Neural progenitor cell (in vitro differentiated cells): ENCODE measurements around the gene ARSB. TPM values are rescaled to one million over a fixed set of nuclear protein-coding genes. Genes with fewer than 3 reads are reported as not detected.

ENCODE experiments used
- DNase-seq: peaks from one replicate; pipeline ENCODE4 v3.0.0-alpha.2; 2016; ENCODE audit warnings: low spot score
- H2AFZ ChIP-seq: fragments of 200-600 bp; sonication (generic); replicated peaks from 2 replicates; pipeline ENCODE4 v1.6.1; 2016; ENCODE audit warnings: antibody characterized with exemption
- H3F3A ChIP-seq: fragments of 200-600 bp; sonication (generic); 2 replicates; pipeline ENCODE4 v1.6.1; 2016; ENCODE audit warnings: antibody characterized with exemption, low read depth
- H3K27ac ChIP-seq: fragments of 200-600 bp; sonication (generic); 2 replicates; pipeline ENCODE4 v1.5.1; 2016; ENCODE audit warnings: mild to moderate bottlenecking
- H3K27me3 ChIP-seq: fragments of 200-600 bp; sonication (generic); 2 replicates; pipeline ENCODE4 v1.6.1; 2016; ENCODE audit warnings: mild to moderate bottlenecking, moderate library complexity
- H3K36me3 ChIP-seq: fragments of 200-600 bp; sonication (generic); 2 replicates; pipeline ENCODE4 v1.5.1; 2016
- H3K4me1 ChIP-seq: fragments of 200-600 bp; sonication (generic); 2 replicates; pipeline ENCODE4 v1.6.1; 2016; ENCODE audit warnings: mixed run types
- H3K4me2 ChIP-seq: fragments of 200-600 bp; sonication (generic); 2 replicates; pipeline ENCODE4 v1.6.1; 2016
- H3K4me3 ChIP-seq: fragments of 200-600 bp; sonication (generic); 2 replicates; pipeline ENCODE4 v1.5.1; 2016
- H3K79me2 ChIP-seq: fragments of 200-600 bp; sonication (generic); 2 replicates; pipeline ENCODE4 v1.6.1; 2016; ENCODE audit warnings: low read depth
- H3K9ac ChIP-seq: fragments of 200-600 bp; sonication (generic); 2 replicates; pipeline ENCODE4 v1.6.1; 2016
- H3K9me3 ChIP-seq: fragments of 200-600 bp; sonication (generic); 2 replicates; pipeline ENCODE4 v1.5.1; 2016; ENCODE audit warnings: low read depth
- H4K20me1 ChIP-seq: fragments of 200-600 bp; sonication (generic); 2 replicates; pipeline ENCODE4 v1.6.1; 2016; ENCODE audit warnings: low read depth
- H3K27ac Mint-ChIP-seq: 3 replicates; pipeline ENCODE4 v1.8.0; 2021; ENCODE audit warnings: mixed read lengths
- H3K27me3 Mint-ChIP-seq: 2 replicates; pipeline ENCODE4 v1.8.0; 2022; ENCODE audit warnings: low read depth, mild to moderate bottlenecking, inconsistent platforms, moderate library complexity, mixed read lengths; ENCODE audit not compliant: insufficient read depth
- H3K36me3 Mint-ChIP-seq: 3 replicates; pipeline ENCODE4 v1.8.0; 2021; ENCODE audit warnings: mixed read lengths
- H3K4me1 Mint-ChIP-seq: 3 replicates; pipeline ENCODE4 v1.8.0; 2021; ENCODE audit warnings: mixed read lengths
- H3K4me3 Mint-ChIP-seq: 3 replicates; pipeline ENCODE4 v1.8.0; 2021; ENCODE audit warnings: mild to moderate bottlenecking, moderate library complexity, mixed read lengths
- H3K9me3 Mint-ChIP-seq: 3 replicates; pipeline ENCODE4 v1.8.0; 2020; ENCODE audit warnings: mixed read lengths
- EZH2 ChIP-seq: fragments of 200-600 bp; sonication (generic); IDR thresholded peaks from 2 replicates; pipeline ENCODE4 v1.6.1; 2017; ENCODE audit warnings: antibody characterized with exemption, mild to moderate bottlenecking, moderate library complexity
- EZH2phosphoT487 ChIP-seq: fragments of 200-600 bp; sonication (generic); IDR thresholded peaks from 2 replicates; pipeline ENCODE4 v1.6.1; 2017; ENCODE audit warnings: antibody characterized with exemption
- total RNA-seq: library from RNA; depleted of rRNA; stranded (reverse); fragments of >200 nt; gene quantifications from 2 replicates; pipeline ENCODE4 v1.2.3, GENCODE V29; 2015; ENCODE audit warnings: low replicate concordance
- TF ChIP-seq, protein P1 (sequence below): fragments of 200-600 bp; sonication (generic); IDR thresholded peaks from 2 replicates; pipeline ENCODE4 v1.5.1; 2017; ENCODE audit warnings: antibody characterized with exemption, mild to moderate bottlenecking

ARSB gene
- total RNA-seq, 1 donor from 2014 or later, result 15.3 TPM

- Histone ChIP-seq H2AFZ (no peak overlapping the region), H3K4me3 (no peak overlapping the region), H3K4me2 (no peak overlapping the region), H3K36me3 (no peaks in the 10 kb centered on the region), H3K27ac (no peak overlapping the region), H4K20me1 (no peaks in the 10 kb centered on the region), H3K27me3 (no peaks in the 10 kb centered on the region), H3K9me3 (no peaks in the 10 kb centered on the region), H3K79me2 (no peaks in the 10 kb centered on the region), H3F3A (no peaks in the 10 kb centered on the region), H3K9ac (no peak overlapping the region), H3K4me1 (peaks cover 11% of the 10 kb centered on the region)
- TF ChIP-seq, protein P1, sequence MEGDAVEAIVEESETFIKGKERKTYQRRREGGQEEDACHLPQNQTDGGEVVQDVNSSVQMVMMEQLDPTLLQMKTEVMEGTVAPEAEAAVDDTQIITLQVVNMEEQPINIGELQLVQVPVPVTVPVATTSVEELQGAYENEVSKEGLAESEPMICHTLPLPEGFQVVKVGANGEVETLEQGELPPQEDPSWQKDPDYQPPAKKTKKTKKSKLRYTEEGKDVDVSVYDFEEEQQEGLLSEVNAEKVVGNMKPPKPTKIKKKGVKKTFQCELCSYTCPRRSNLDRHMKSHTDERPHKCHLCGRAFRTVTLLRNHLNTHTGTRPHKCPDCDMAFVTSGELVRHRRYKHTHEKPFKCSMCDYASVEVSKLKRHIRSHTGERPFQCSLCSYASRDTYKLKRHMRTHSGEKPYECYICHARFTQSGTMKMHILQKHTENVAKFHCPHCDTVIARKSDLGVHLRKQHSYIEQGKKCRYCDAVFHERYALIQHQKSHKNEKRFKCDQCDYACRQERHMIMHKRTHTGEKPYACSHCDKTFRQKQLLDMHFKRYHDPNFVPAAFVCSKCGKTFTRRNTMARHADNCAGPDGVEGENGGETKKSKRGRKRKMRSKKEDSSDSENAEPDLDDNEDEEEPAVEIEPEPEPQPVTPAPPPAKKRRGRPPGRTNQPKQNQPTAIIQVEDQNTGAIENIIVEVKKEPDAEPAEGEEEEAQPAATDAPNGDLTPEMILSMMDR, result no peak
- TF ChIP-seq EZH2, result no peak
- Mint-ChIP-seq H3K4me1 (peaks cover 2% of the 10 kb centered on the region), H3K27ac (no peak overlapping the region), H3K27me3 (peaks cover 2% of the 10 kb centered on the region), H3K9me3 (no peaks in the 10 kb centered on the region), H3K36me3 (peaks cover 10% of the 10 kb centered on the region), H3K4me3 (no peak overlapping the region)
- DNase-seq, result no peak
These were observed 95.6 kb downstream of the ARSB start for GRCh38 chr5:78889369-78890140.

- TF ChIP-seq, protein P1, result no peak
- no peak for TF ChIP-seq EZH2phosphoT487
- no peak for TF ChIP-seq EZH2
- H3K4me1 ChIP-seq, result peaks cover 11% of the 10 kb centered on the region
- no peaks in the 10 kb centered on the region for H3K79me2 ChIP-seq
- H3K9ac ChIP-seq, result no peak overlapping the region
- no peaks in the 10 kb centered on the region for H3K9me3 Mint-ChIP-seq
- peaks cover 2% of the 10 kb centered on the region for H3K27me3 Mint-ChIP-seq
- DNase-seq, result no peak
- no peaks in the 10 kb centered on the region for H4K20me1 ChIP-seq
- H3K36me3 Mint-ChIP-seq, result peaks cover 10% of the 10 kb centered on the region
- no peak overlapping the region for H2AFZ ChIP-seq
- H3K27ac ChIP-seq, result no peak overlapping the region
- no peaks in the 10 kb centered on the region for H3F3A ChIP-seq
- no peak overlapping the region for H3K27ac Mint-ChIP-seq
- no peaks in the 10 kb centered on the region for H3K9me3 ChIP-seq
- H3K36me3 ChIP-seq, result no peaks in the 10 kb centered on the region
- no peak overlapping the region for H3K4me2 ChIP-seq
- H3K4me3 Mint-ChIP-seq, result no peak overlapping the region
- H3K4me3 ChIP-seq, result no peak overlapping the region
- H3K27me3 ChIP-seq, result no peaks in the 10 kb centered on the region
- H3K4me1 Mint-ChIP-seq, result peaks cover 2% of the 10 kb centered on the region
These were observed 96.3 kb downstream of the ARSB start for GRCh38 chr5:78888580-78889368.

DNA sequence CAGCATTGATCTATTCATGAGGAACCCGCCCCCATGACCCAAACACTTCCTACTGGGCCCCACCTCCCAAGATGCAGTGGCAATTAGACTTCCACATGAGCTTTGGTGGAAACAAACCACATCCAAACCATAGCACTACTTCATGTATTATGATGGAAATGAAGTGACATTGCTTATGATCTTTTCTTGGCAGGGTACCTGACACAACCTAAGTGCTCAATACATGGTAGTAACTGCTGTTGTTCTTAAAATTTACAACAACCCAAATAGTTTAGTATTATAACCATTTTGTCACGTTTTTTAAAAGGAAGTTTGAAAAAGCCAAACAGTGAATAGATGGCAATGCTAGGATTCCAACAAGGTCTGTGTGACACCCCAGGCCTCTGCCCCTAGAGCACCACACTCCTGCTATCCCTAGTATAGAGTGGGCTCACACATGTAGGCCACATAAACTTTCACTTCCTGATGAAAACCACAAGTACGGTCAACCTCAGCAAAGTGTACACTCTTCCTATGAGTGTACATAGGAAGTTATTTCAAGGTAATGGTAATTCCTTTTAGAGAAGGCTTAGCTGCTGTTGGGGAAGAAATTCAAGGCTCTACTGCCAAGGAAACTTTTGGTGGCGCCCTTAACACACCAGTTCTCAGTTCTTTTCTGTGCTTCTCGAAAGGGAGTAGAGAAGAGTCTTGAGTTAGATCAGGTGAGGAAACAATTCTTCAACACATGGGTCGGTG, 97.6 kb downstream of the ARSB start:
- no peaks in the 10 kb centered on the region for H3K9me3 Mint-ChIP-seq
- Histone ChIP-seq H3K27me3 (no peaks in the 10 kb centered on the region), H3F3A (no peaks in the 10 kb centered on the region), H3K4me2 (no peak overlapping the region), H3K4me1 (peaks cover 11% of the 10 kb centered on the region), H4K20me1 (no peaks in the 10 kb centered on the region), H3K9me3 (no peaks in the 10 kb centered on the region), H3K4me3 (no peak overlapping the region), H3K9ac (no peak overlapping the region), H3K36me3 (no peaks in the 10 kb centered on the region), H3K79me2 (no peaks in the 10 kb centered on the region), H2AFZ (no peak overlapping the region), H3K27ac (no peak overlapping the region)
- H3K36me3 Mint-ChIP-seq, result peaks cover 10% of the 10 kb centered on the region
- no peak overlapping the region for H3K4me3 Mint-ChIP-seq
- TF ChIP-seq EZH2phosphoT487, result no peak
- no peak for TF ChIP-seq EZH2
- TF ChIP-seq, protein P1, result no peak
- no peak overlapping the region for H3K27ac Mint-ChIP-seq
- H3K4me1 Mint-ChIP-seq, result peaks cover 2% of the 10 kb centered on the region
- peaks cover 2% of the 10 kb centered on the region for H3K27me3 Mint-ChIP-seq
- DNase-seq, result no peak
